Esophagus squamous epithelium (tissue), 4 donors: ENCODE data around the gene CACNA1I.

Source experiments
- CTCF ChIP-seq, 6 experiments: fragments of 450-650 bp in 4 of 6; fragments of 200-600 bp in 2 of 6; sonication (generic) in 2 of 6; IDR thresholded peaks; one replicate each; pipeline ENCODE4 v1.5.1; 2016 to 2019; ENCODE audit warnings: antibody characterized with exemption in 6 of 6, mild to moderate bottlenecking in 4 of 6, moderate library complexity in 4 of 6
- POLR2A ChIP-seq, 4 donors: fragments of 450-650 bp; IDR thresholded peaks; one replicate each; pipeline ENCODE4 v1.6.1; 2017; ENCODE audit warnings: antibody characterized with exemption in 4 of 4, mild to moderate bottlenecking in 4 of 4, moderate library complexity in 3 of 4

GRCh38 chr22:39560127-39560526, 10.4 kb upstream of the CACNA1I start:
- TF ChIP-seq CTCF (IDR thresholded peaks at IDR 0.05) (no peak), POLR2A (IDR thresholded peaks at IDR 0.05) (no peak)
